Naive thymus-derived CD4-positive, alpha-beta T cell (primary cell): ENCODE measurements around the gene CFAP251. TPM values are rescaled to one million over a fixed set of nuclear protein-coding genes. Genes with fewer than 3 reads are reported as not detected.

Experiments
- ATAC-seq: fragments of 150-1000 bp; cut with Tn5 transposase; 2 replicates; pipeline ENCODE4 v1.10.0; 2021; ENCODE audit warnings: mild to moderate bottlenecking, moderate library complexity
- CTCF ChIA-PET: fragments of 350-600 bp; sonication (Branson Sonifier 250); formaldehyde crosslinking; loops from one replicate; lab custom pipeline; 2021; ENCODE audit warnings: antibody characterized with exemption; lab: Charles Lee
- POLR2A ChIA-PET: fragments of 350-600 bp; sonication (Branson Sonifier 250); formaldehyde crosslinking; loops from one replicate; lab custom pipeline; 2021; ENCODE audit warnings: antibody characterized with exemption, inconsistent platforms; lab: Charles Lee
- DNase-seq, 9 donors: peaks; one replicate each; pipeline versions ENCODE4 v3.0.0 to v3.0.0-alpha.2; 2020 to 2022; ENCODE audit warnings: mixed read lengths in 1 of 9
- H3K27ac ChIP-seq: one replicate; pipeline ENCODE4 v1.7.0; 2013; ENCODE audit warnings: mild to moderate bottlenecking, low read depth, low read length, moderate library complexity
- H3K27me3 ChIP-seq, 2 donors: one replicate each; pipeline ENCODE4 v1.7.0; 2013; ENCODE audit warnings: low read length in 2 of 2, mild to moderate bottlenecking in 2 of 2, moderate library complexity in 2 of 2; ENCODE audit not compliant: control insufficient read depth in 2 of 2, insufficient read depth in 2 of 2
- H3K36me3 ChIP-seq, 3 experiments: 1 replicate in 2 of 3; 2 replicates in 1 of 3; pipeline ENCODE4 v1.7.0; 2013; ENCODE audit warnings: low read length in 3 of 3, mild to moderate bottlenecking in 3 of 3, moderate library complexity in 1 of 3; ENCODE audit not compliant: insufficient read depth in 3 of 3, control insufficient read depth in 2 of 3
- H3K4me1 ChIP-seq, 2 donors: one replicate each; pipeline ENCODE4 v1.7.0; 2013; ENCODE audit warnings: low read length in 2 of 2, mild to moderate bottlenecking in 2 of 2, moderate library complexity in 1 of 2; ENCODE audit not compliant: control insufficient read depth in 2 of 2, insufficient read depth in 2 of 2
- H3K4me3 ChIP-seq: 2 replicates; pipeline ENCODE4 v1.7.0; 2013; ENCODE audit warnings: mild to moderate bottlenecking, low read length
- H3K9me3 ChIP-seq, 3 experiments: 1 replicate in 2 of 3; 2 replicates in 1 of 3; pipeline ENCODE4 v1.7.0; 2013; ENCODE audit warnings: low read length in 3 of 3; ENCODE audit not compliant: control insufficient read depth in 2 of 3
- H3K27ac Mint-ChIP-seq, 9 donors: one replicate each; pipeline ENCODE4 v1.8.0; 2020 to 2022; ENCODE audit warnings: mixed read lengths in 9 of 9, mild to moderate bottlenecking in 8 of 9, moderate library complexity in 5 of 9, inconsistent platforms in 2 of 9
- H3K27me3 Mint-ChIP-seq, 5 donors: one replicate each; pipeline ENCODE4 v1.8.0; 2021 to 2022; ENCODE audit warnings: mixed read lengths in 5 of 5, mild to moderate bottlenecking in 1 of 5
- H3K36me3 Mint-ChIP-seq, 5 donors: one replicate each; pipeline ENCODE4 v1.8.0; 2020 to 2022; ENCODE audit warnings: mixed read lengths in 5 of 5, mild to moderate bottlenecking in 3 of 5, inconsistent platforms in 1 of 5
- H3K4me1 Mint-ChIP-seq, 7 donors: one replicate each; pipeline ENCODE4 v1.8.0; 2020 to 2022; ENCODE audit warnings: mixed read lengths in 7 of 7, mild to moderate bottlenecking in 3 of 7, inconsistent platforms in 1 of 7
- H3K4me3 Mint-ChIP-seq, 10 donors: one replicate each; pipeline ENCODE4 v1.8.0; 2020 to 2022; ENCODE audit warnings: mild to moderate bottlenecking in 10 of 10, mixed read lengths in 10 of 10, moderate library complexity in 6 of 10, inconsistent platforms in 2 of 10
- H3K9me3 Mint-ChIP-seq, 11 donors: one replicate each; pipeline ENCODE4 v1.8.0; 2020 to 2022; ENCODE audit warnings: mixed read lengths in 11 of 11, mild to moderate bottlenecking in 4 of 11, inconsistent platforms in 1 of 11, moderate library complexity in 1 of 11
- intact Hi-C, 2 donors: fragments of 100-400 bp; cut with micrococcal nuclease; formaldehyde crosslinking; loops; one replicate each; pipeline ENCODE4 v1.15.1; 2023
- polyA plus RNA-seq, 2 donors: library from polyadenylated mRNA; unstranded; fragments of 300-500 nt; fragmentation: Illumina TruSeq; gene quantifications; one replicate each; pipeline ENCODE4 v1.2.3, GENCODE V29; 2021
- total RNA-seq, 6 experiments: library from RNA in 5 of 6; stranded (reverse) in 5 of 6; gene quantifications; 1 replicate in 5 of 6; 2 replicates in 1 of 6; pipeline ENCODE4 v1.2.3 and lab custom pipeline; 2021 to 2026

CFAP251 gene
- total and polyA plus RNA-seq, 7 experiments from 2014 or later = 0.38 to 1.5 (median 0.88) TPM; not detected in 2

- Mint-ChIP-seq H3K27ac (no peak overlapping the region), H3K9me3 (no peaks in the 10 kb centered on the region), H3K4me3 (no peak overlapping the region), H3K36me3 (no peaks in the 10 kb centered on the region), H3K4me1 (no peaks in the 10 kb centered on the region), H3K27me3 (peaks cover 0 to 10% (median 0%) of the 10 kb centered on the region in 5 donors)
- no peaks in the 10 kb centered on the region for H3K4me1 ChIP-seq
- no peak for DNase-seq
- CTCF ChIA-PET = no interaction called here
- POLR2A ChIA-PET = no interaction called here
- ATAC-seq = no peak
- H3K27ac ChIP-seq = no peak overlapping the region
- intact Hi-C loops = no loop called here
- no peaks in the 10 kb centered on the region for H3K27me3 ChIP-seq
- no peaks in the 10 kb centered on the region for H3K36me3 ChIP-seq
- no peak overlapping the region for H3K4me3 ChIP-seq
- H3K9me3 ChIP-seq = no peaks in the 10 kb centered on the region
Measured at GRCh38 chr12:121957861-121958515, 39.6 kb downstream of the CFAP251 start.

GRCh38 chr12:121958541-121959240, 40.3 kb downstream of the CFAP251 start:
- Histone ChIP-seq H3K27ac (no peak overlapping the region), H3K9me3 (no peaks in the 10 kb centered on the region), H3K27me3 (no peaks in the 10 kb centered on the region), H3K4me3 (no peak overlapping the region), H3K36me3 (no peaks in the 10 kb centered on the region), H3K4me1 (no peaks in the 10 kb centered on the region)
- CTCF ChIA-PET = no interaction called here
- POLR2A ChIA-PET = interaction anchor here (0.7 kb wide), 1 partner anchor 1550 kb away, joined by 3 read pairs; no protein-coding TSS in a partner anchor
- intact Hi-C loops = no loop called here
- ATAC-seq (no peak), DNase-seq (no peak)
- Mint-ChIP-seq H3K4me3 (no peak overlapping the region), H3K9me3 (no peaks in the 10 kb centered on the region), H3K36me3 (no peaks in the 10 kb centered on the region), H3K27ac (no peak overlapping the region), H3K4me1 (no peaks in the 10 kb centered on the region), H3K27me3 (peaks cover 0 to 5% (median 0%) of the 10 kb centered on the region in 5 donors)

- Mint-ChIP-seq H3K36me3 (no peaks in the 10 kb centered on the region), H3K4me3 (no peak overlapping the region), H3K4me1 (no peaks in the 10 kb centered on the region), H3K9me3 (no peaks in the 10 kb centered on the region), H3K27ac (no peak overlapping the region), H3K27me3 (peaks cover 0 to 2% (median 0%) of the 10 kb centered on the region in 5 donors)
- ATAC-seq (no peak), DNase-seq (no peak)
- Histone ChIP-seq H3K9me3 (no peaks in the 10 kb centered on the region), H3K4me1 (no peaks in the 10 kb centered on the region), H3K36me3 (no peaks in the 10 kb centered on the region), H3K4me3 (no peak overlapping the region), H3K27ac (no peak overlapping the region), H3K27me3 (no peaks in the 10 kb centered on the region)
- ChIA-PET POLR2A (no interaction called here), CTCF (interaction anchor here (0.6 kb wide), 1 partner anchor 277 kb away, joined by 4 read pairs; no protein-coding TSS in a partner anchor)
- intact Hi-C loops = no loop called here
Measured at GRCh38 chr12:121960541-121960940, 42.1 kb downstream of the CFAP251 start.

- ChIA-PET CTCF (no interaction called here), POLR2A (no interaction called here)
- no peak for DNase-seq
- H3K27me3 ChIP-seq = no peaks in the 10 kb centered on the region
- no peak overlapping the region for H3K27ac Mint-ChIP-seq
- H3K27ac ChIP-seq = no peak overlapping the region
- no peak for ATAC-seq
- no peaks in the 10 kb centered on the region for H3K4me1 Mint-ChIP-seq
- H3K4me3 ChIP-seq = no peak overlapping the region
- H3K4me3 Mint-ChIP-seq = no peak overlapping the region
- no peaks in the 10 kb centered on the region for H3K36me3 Mint-ChIP-seq
- no peaks in the 10 kb centered on the region for H3K9me3 Mint-ChIP-seq
- no peaks in the 10 kb centered on the region for H3K27me3 Mint-ChIP-seq
- H3K9me3 ChIP-seq = no peaks in the 10 kb centered on the region
- intact Hi-C loops = no loop called here
- H3K4me1 ChIP-seq = no peaks in the 10 kb centered on the region
- H3K36me3 ChIP-seq = no peaks in the 10 kb centered on the region
Measured at GRCh38 chr12:121961195-121961879, 42.9 kb downstream of the CFAP251 start.

- intact Hi-C loops = no loop called here
- Mint-ChIP-seq H3K4me1 (no peaks in the 10 kb centered on the region), H3K27ac (peak overlapping the region in 1 of 9 donors; percentile 51), H3K9me3 (no peaks in the 10 kb centered on the region), H3K36me3 (no peaks in the 10 kb centered on the region), H3K4me3 (no peak overlapping the region), H3K27me3 (no peaks in the 10 kb centered on the region)
- no peak for ATAC-seq
- Histone ChIP-seq H3K9me3 (no peaks in the 10 kb centered on the region), H3K36me3 (no peaks in the 10 kb centered on the region), H3K27ac (no peak overlapping the region), H3K27me3 (no peaks in the 10 kb centered on the region), H3K4me1 (no peaks in the 10 kb centered on the region), H3K4me3 (no peak overlapping the region)
- DNase-seq = no peak
- ChIA-PET CTCF (no interaction called here), POLR2A (no interaction called here)
Measured at GRCh38 chr12:121963341-121964018, 45.1 kb downstream of the CFAP251 start.

- no peaks in the 10 kb centered on the region for H3K27me3 ChIP-seq
- POLR2A ChIA-PET = no interaction called here
- DNase-seq = no peak
- CTCF ChIA-PET = no interaction called here
- no peaks in the 10 kb centered on the region for H3K36me3 Mint-ChIP-seq
- no peaks in the 10 kb centered on the region for H3K4me1 ChIP-seq
- no peak for ATAC-seq
- H3K9me3 ChIP-seq = no peaks in the 10 kb centered on the region
- H3K27me3 Mint-ChIP-seq = no peaks in the 10 kb centered on the region
- H3K9me3 Mint-ChIP-seq = no peaks in the 10 kb centered on the region
- H3K27ac ChIP-seq = no peak overlapping the region
- no peaks in the 10 kb centered on the region for H3K36me3 ChIP-seq
- H3K27ac Mint-ChIP-seq = no peak overlapping the region
- no peak overlapping the region for H3K4me3 ChIP-seq
- intact Hi-C loops = no loop called here
- H3K4me3 Mint-ChIP-seq = no peak overlapping the region
- H3K4me1 Mint-ChIP-seq = peaks cover 0 to 2% (median 0%) of the 10 kb centered on the region in 7 donors
Measured at GRCh38 chr12:121964813-121965643, 46.6 kb downstream of the CFAP251 start.
